ENCODE results near the gene TMEM125. TPM values are rescaled to one million over a fixed set of nuclear protein-coding genes. Genes with fewer than 3 reads are reported as not detected.
A peak's percentile ranks its signal among the peaks of the same experiment; 100 is the strongest.

Gene TMEM125
- total RNA-seq, 2 donors from 2014 or later = 0.41 to 0.65 TPM

GRCh38 chr1:43304771-43305300 is 35.1 kb downstream of the TMEM125 start:
- no peak for ATAC-seq
- intact Hi-C loops (cut with DNase I) = loop anchor here in 1 of 2 donors (5.0 kb wide), 1 partner anchor 68 kb away; no protein-coding TSS in a partner anchor

GRCh38 chr1:43305461-43305860 is 35.7 kb downstream of the TMEM125 start:
- intact Hi-C loops (cut with DNase I) = no loop called here
- peak; percentile 8 for DNase-seq
- ATAC-seq = no peak

More at GRCh38 chr1:43304771-43305300, 35.1 kb downstream of the TMEM125 start:
- DNase-seq = peak; percentile 30

- DNase-seq (peak; percentile 12), ATAC-seq (no peak)
- intact Hi-C loops (cut with DNase I) = no loop called here
These were observed 36.3 kb downstream of the TMEM125 start for GRCh38 chr1:43305926-43306687.

- intact Hi-C loops (cut with DNase I) = no loop called here
- ATAC-seq (no peak), DNase-seq (peak; percentile 25)
These were observed 37.1 kb downstream of the TMEM125 start for GRCh38 chr1:43306688-43307457.

- DNase-seq = peak; percentile 18
- no peak for ATAC-seq
- intact Hi-C loops (cut with DNase I) = no loop called here
These were observed 37.8 kb downstream of the TMEM125 start for GRCh38 chr1:43307458-43308158.

- peak; percentile 12 for DNase-seq
- intact Hi-C loops (cut with DNase I) = no loop called here
- no peak for ATAC-seq
These were observed 39.0 kb downstream of the TMEM125 start for GRCh38 chr1:43308635-43309404.

- ATAC-seq = no peak
- no peak for DNase-seq
- intact Hi-C loops (cut with DNase I) = no loop called here
These were observed 39.7 kb downstream of the TMEM125 start for GRCh38 chr1:43309405-43310025.

- ATAC-seq (no peak), DNase-seq (no peak)
- intact Hi-C loops (cut with DNase I) = no loop called here
These were observed 41.7 kb downstream of the TMEM125 start for GRCh38 chr1:43311521-43311920.

GRCh38 chr1:43312212-43312623 is 42.4 kb downstream of the TMEM125 start:
- DNase-seq (no peak), ATAC-seq (no peak)
- intact Hi-C loops (cut with DNase I) = no loop called here

- DNase-seq (no peak), ATAC-seq (no peak)
- intact Hi-C loops (cut with DNase I) = no loop called here
These were observed 43.1 kb downstream of the TMEM125 start for GRCh38 chr1:43312663-43313515.

- DNase-seq = no peak
- no peak for ATAC-seq
- intact Hi-C loops (cut with DNase I) = no loop called here
These were observed 44.0 kb downstream of the TMEM125 start for GRCh38 chr1:43313771-43314170.

GRCh38 chr1:43314233-43314632 is 44.5 kb downstream of the TMEM125 start:
- intact Hi-C loops (cut with DNase I) = no loop called here
- DNase-seq = no peak
- no peak for ATAC-seq

- peak; percentile 7 for DNase-seq
- ATAC-seq = no peak
- intact Hi-C loops (cut with DNase I) = no loop called here
These were observed 45.7 kb downstream of the TMEM125 start for GRCh38 chr1:43315481-43315880.

GRCh38 chr1:43315963-43316737 is 46.4 kb downstream of the TMEM125 start:
- peak; percentile 14 for DNase-seq
- intact Hi-C loops (cut with DNase I) = no loop called here
- ATAC-seq = no peak

- intact Hi-C loops (cut with DNase I) = no loop called here
- peak; percentile 13 for DNase-seq
- ATAC-seq = no peak
These were observed 47.1 kb downstream of the TMEM125 start for GRCh38 chr1:43316738-43317520.

All from left cardiac atrium (tissue), 4 donors.